HCT116 (cell line): ENCODE measurements around the gene PRKCA.

Source experiments
- CEBPB ChIP-seq: IDR thresholded peaks from 2 replicates; pipeline ENCODE4 v1.6.1; 2012; ENCODE audit warnings: low read depth
- CTCF ChIP-seq, 3 experiments: fragments of 200-600 bp in 1 of 3; sonication (generic) in 1 of 3; IDR thresholded peaks in 2 of 3; conservative IDR thresholded peaks in 1 of 3; 2 replicates each; pipeline ENCODE4 v1.5.1; 2012 to 2017; ENCODE audit warnings: low read depth in 2 of 3, low read length in 2 of 3, antibody characterized with exemption in 1 of 3, borderline replicate concordance in 1 of 3, control low read depth in 1 of 3, mild to moderate bottlenecking in 1 of 3, mixed read lengths in 1 of 3, mixed run types in 1 of 3, moderate library complexity in 1 of 3; ENCODE audit not compliant: insufficient read depth in 1 of 3
- EZH2 ChIP-seq: fragments of 200-600 bp; sonication (generic); IDR thresholded peaks from 2 replicates; pipeline ENCODE4 v1.6.1; 2017; ENCODE audit warnings: antibody characterized with exemption, mixed run types
- EZH2phosphoT487 ChIP-seq: fragments of 200-600 bp; IDR thresholded peaks from 2 replicates; pipeline ENCODE4 v1.6.1; 2018; ENCODE audit warnings: antibody characterized with exemption, borderline replicate concordance
- POLR2AphosphoS5 ChIP-seq: IDR thresholded peaks from 2 replicates; pipeline ENCODE4 v1.6.1; 2011; ENCODE audit warnings: mild to moderate bottlenecking, low read depth, low read length, moderate library complexity
- RAD21 ChIP-seq: IDR thresholded peaks from 2 replicates; pipeline ENCODE4 v1.6.1; 2012; ENCODE audit warnings: low read depth, mild to moderate bottlenecking
- REST ChIP-seq: IDR thresholded peaks from 2 replicates; pipeline ENCODE4 v1.6.1; 2012; ENCODE audit warnings: low read depth

DNA sequence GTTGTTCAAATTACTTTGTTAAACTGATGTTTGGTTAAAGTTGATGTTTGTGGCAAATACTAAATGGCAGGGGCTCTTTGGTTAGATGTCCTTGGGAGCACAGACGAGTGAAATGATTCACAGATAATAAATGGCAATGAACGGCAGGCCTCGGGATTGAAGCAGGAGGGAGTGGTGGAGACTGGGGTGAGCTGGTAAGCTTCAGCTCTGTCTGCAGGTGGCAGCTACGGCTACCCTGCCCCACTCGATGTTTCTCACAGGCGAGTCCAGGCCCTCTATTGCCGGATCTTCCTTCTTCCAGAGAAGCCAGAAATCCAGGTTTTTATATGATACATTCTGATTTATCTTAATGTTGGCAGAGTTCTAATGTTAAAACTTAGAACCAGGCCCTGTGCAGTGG is 387.8 kb downstream of the PRKCA start:
- TF ChIP-seq CTCF (IDR thresholded peaks at IDR 0.05 in 2 of 3, conservative IDR thresholded peaks at IDR 0.05 in 1 of 3; ENCODE audit: borderline replicate concordance in 1 of 3, insufficient read depth in 1 of 3, low read depth in 2 of 3, low read length in 2 of 3) (no peak), POLR2AphosphoS5 (no peak), EZH2phosphoT487 (no peak), CEBPB (no peak), REST (no peak), RAD21 (no peak), EZH2 (no peak)
